ENCODE data around the gene MADD.

DNA sequence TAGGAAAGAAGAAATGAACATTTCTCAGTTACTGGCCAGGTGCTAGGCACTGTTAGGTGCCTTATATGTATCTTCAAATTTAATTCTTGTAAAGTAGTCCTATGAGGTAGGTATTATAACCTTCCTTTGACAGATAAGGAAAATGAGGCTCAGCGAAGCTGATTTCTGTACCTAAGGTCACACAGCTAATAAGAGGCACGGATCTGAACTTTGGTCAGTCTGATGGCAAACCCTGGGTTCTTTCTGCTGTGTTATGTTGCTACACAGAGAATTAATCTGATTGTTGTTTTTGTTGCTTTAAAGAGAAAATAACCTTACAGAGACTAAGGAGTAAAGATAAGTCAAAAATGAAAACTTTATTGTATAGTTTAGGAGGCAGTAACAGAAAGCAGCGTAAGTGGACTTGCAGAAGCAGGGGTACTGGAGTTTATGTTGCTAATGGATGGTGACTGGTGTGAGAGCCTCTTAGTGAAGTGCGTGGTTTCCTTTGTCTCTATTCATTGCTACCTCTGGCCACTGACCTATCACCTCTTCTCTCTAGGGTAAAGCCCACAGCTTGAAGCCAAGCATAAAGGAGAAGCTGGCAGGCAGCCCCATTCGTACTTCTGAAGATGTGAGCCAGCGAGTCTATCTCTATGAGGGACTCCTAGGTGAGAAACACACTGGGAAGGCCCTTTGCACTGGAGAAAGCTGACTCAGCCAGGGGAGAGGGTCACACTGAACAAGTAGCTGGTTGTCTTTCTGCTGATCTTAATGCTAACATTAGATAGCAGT, 38.3 kb downstream of the MADD start:
- TF ChIP-seq, protein P1, sequence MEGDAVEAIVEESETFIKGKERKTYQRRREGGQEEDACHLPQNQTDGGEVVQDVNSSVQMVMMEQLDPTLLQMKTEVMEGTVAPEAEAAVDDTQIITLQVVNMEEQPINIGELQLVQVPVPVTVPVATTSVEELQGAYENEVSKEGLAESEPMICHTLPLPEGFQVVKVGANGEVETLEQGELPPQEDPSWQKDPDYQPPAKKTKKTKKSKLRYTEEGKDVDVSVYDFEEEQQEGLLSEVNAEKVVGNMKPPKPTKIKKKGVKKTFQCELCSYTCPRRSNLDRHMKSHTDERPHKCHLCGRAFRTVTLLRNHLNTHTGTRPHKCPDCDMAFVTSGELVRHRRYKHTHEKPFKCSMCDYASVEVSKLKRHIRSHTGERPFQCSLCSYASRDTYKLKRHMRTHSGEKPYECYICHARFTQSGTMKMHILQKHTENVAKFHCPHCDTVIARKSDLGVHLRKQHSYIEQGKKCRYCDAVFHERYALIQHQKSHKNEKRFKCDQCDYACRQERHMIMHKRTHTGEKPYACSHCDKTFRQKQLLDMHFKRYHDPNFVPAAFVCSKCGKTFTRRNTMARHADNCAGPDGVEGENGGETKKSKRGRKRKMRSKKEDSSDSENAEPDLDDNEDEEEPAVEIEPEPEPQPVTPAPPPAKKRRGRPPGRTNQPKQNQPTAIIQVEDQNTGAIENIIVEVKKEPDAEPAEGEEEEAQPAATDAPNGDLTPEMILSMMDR (IDR thresholded peaks at IDR 0.05): no peak
- no peak for TF ChIP-seq POLR2A (IDR thresholded peaks at IDR 0.05)
